HL-60 (cell line): ENCODE data around the gene PLCH2.

Experiments
- CTCF ChIP-seq: IDR thresholded peaks from one replicate; pipeline ENCODE4 v1.5.1; 2011; ENCODE audit warnings: low read length, control low read depth, inconsistent platforms; ENCODE audit not compliant: insufficient read depth
- GABPA ChIP-seq: IDR thresholded peaks from 2 replicates; pipeline ENCODE4 v1.6.1; 2012; ENCODE audit warnings: low read depth
- POLR2AphosphoS5 ChIP-seq: IDR thresholded peaks from 2 replicates; pipeline ENCODE4 v1.6.1; 2012; ENCODE audit warnings: low read depth
- SPI1 ChIP-seq: IDR thresholded peaks from 2 replicates; pipeline ENCODE4 v1.6.1; 2012; ENCODE audit warnings: low read depth, mild to moderate bottlenecking, borderline replicate concordance
- TF ChIP-seq, protein P1 (sequence below): IDR thresholded peaks from 2 replicates; pipeline ENCODE4 v1.6.1; 2012; ENCODE audit warnings: low read depth; ENCODE audit not compliant: insufficient replicate concordance

GRCh38 chr1:2451741-2452140 is 24.3 kb upstream of the PLCH2 start:
- TF ChIP-seq CTCF (no peak), GABPA (no peak), POLR2AphosphoS5 (no peak), SPI1 (no peak)
- TF ChIP-seq, protein P1, sequence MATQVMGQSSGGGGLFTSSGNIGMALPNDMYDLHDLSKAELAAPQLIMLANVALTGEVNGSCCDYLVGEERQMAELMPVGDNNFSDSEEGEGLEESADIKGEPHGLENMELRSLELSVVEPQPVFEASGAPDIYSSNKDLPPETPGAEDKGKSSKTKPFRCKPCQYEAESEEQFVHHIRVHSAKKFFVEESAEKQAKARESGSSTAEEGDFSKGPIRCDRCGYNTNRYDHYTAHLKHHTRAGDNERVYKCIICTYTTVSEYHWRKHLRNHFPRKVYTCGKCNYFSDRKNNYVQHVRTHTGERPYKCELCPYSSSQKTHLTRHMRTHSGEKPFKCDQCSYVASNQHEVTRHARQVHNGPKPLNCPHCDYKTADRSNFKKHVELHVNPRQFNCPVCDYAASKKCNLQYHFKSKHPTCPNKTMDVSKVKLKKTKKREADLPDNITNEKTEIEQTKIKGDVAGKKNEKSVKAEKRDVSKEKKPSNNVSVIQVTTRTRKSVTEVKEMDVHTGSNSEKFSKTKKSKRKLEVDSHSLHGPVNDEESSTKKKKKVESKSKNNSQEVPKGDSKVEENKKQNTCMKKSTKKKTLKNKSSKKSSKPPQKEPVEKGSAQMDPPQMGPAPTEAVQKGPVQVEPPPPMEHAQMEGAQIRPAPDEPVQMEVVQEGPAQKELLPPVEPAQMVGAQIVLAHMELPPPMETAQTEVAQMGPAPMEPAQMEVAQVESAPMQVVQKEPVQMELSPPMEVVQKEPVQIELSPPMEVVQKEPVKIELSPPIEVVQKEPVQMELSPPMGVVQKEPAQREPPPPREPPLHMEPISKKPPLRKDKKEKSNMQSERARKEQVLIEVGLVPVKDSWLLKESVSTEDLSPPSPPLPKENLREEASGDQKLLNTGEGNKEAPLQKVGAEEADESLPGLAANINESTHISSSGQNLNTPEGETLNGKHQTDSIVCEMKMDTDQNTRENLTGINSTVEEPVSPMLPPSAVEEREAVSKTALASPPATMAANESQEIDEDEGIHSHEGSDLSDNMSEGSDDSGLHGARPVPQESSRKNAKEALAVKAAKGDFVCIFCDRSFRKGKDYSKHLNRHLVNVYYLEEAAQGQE, result no peak
